RCC 7860 (cell line): ENCODE measurements around the gene GBP4.
"Not testable (repeated sequence)": the region's sequence is repeated elsewhere in the genome, so short reads cannot be mapped to it uniquely, and the experiment has no call there.

Experiments
- DNase-seq: peaks from one replicate; pipeline ENCODE4 v3.0.0-alpha.2; 2015; ENCODE audit warnings: low spot score
- FAIRE-seq: peaks from 2 replicates; lab custom pipeline; 2012; peaks lifted over from hg19 to GRCh38; lab: Jason Lieb, UNC

Gene GBP4

GRCh38 chr1:89198491-89199072 lies at the start of gene GBP4:
Gene GBP4 (minus strand): TSS chr1:89198942. CDS start chr1:89198834, 108 bp downstream.
- FAIRE-seq (no peak), DNase-seq (no peak)

- no peak for DNase-seq
- FAIRE-seq: no peak
Observed at GRCh38 chr1:89243046-89243445, 44.3 kb upstream of the GBP4 start.

- no peak for DNase-seq
- no peak for FAIRE-seq
Observed at GRCh38 chr1:89221341-89221740, 22.6 kb upstream of the GBP4 start.

- not testable (repeated sequence) for DNase-seq, FAIRE-seq
Observed at GRCh38 chr1:89219851-89220250, 21.1 kb upstream of the GBP4 start.

- DNase-seq, FAIRE-seq: not testable (repeated sequence)
Observed at GRCh38 chr1:89218941-89219340, 20.2 kb upstream of the GBP4 start.

GRCh38 chr1:89213347-89213746 lies 14.6 kb upstream of the GBP4 start:
- no peak for FAIRE-seq
- DNase-seq: no peak

- no peak for FAIRE-seq
- DNase-seq: no peak
Observed at GRCh38 chr1:89211035-89211634, 12.4 kb upstream of the GBP4 start.

GRCh38 chr1:89206373-89206772 lies 7.6 kb upstream of the GBP4 start:
- FAIRE-seq: no peak
- no peak for DNase-seq

- DNase-seq (no peak), FAIRE-seq (no peak)
Observed at GRCh38 chr1:89203166-89203565, 4.4 kb upstream of the GBP4 start.

GRCh38 chr1:89201106-89201794 lies 2.5 kb upstream of the GBP4 start:
- no peak for FAIRE-seq

GRCh38 chr1:89200663-89201062 lies 1.9 kb upstream of the GBP4 start:
- no peak for DNase-seq
- FAIRE-seq: no peak

More at GRCh38 chr1:89201106-89201794, 2.5 kb upstream of the GBP4 start:
- DNase-seq: no peak

GRCh38 chr1:89199525-89200031 lies 836 bp upstream of the GBP4 start:
- DNase-seq: no peak
- no peak for FAIRE-seq

- no peak for FAIRE-seq
Observed at GRCh38 chr1:89198081-89198480, 661 bp downstream of the GBP4 start.

GRCh38 chr1:89195476-89195875 lies 3.3 kb downstream of the GBP4 start:
- no peak for FAIRE-seq
- no peak for DNase-seq

More at GRCh38 chr1:89198081-89198480, 661 bp downstream of the GBP4 start:
- DNase-seq: no peak

GRCh38 chr1:89191314-89191713 lies 7.4 kb downstream of the GBP4 start:
- FAIRE-seq: no peak
- no peak for DNase-seq

GRCh38 chr1:89190017-89190416 lies 8.7 kb downstream of the GBP4 start:
- no peak for DNase-seq
- FAIRE-seq: no peak

GRCh38 chr1:89179343-89179742 lies 19.4 kb downstream of the GBP4 start:
- no peak for DNase-seq

GRCh38 chr1:89176971-89177370 lies 21.8 kb downstream of the GBP4 start:
- DNase-seq (no peak), FAIRE-seq (no peak)

More at GRCh38 chr1:89179343-89179742, 19.4 kb downstream of the GBP4 start:
- no peak for FAIRE-seq

- no peak for DNase-seq
- FAIRE-seq: no peak
Observed at GRCh38 chr1:89175601-89176256, 23.0 kb downstream of the GBP4 start, which contains the start of gene GBP7. Gene GBP7 (minus strand): TSS chr1:89176003. CDS start chr1:89171935, 4,068 bp downstream.

GRCh38 chr1:89174491-89174890 lies 24.3 kb downstream of the GBP4 start:
- FAIRE-seq: no peak

GRCh38 chr1:89172468-89173143 lies 26.1 kb downstream of the GBP4 start:
- no peak for FAIRE-seq

More at GRCh38 chr1:89174491-89174890, 24.3 kb downstream of the GBP4 start:
- no peak for DNase-seq

More at GRCh38 chr1:89172468-89173143, 26.1 kb downstream of the GBP4 start:
- no peak for DNase-seq
